Femur (tissue), 1 donor: ENCODE data around the gene GIMAP2.
"Not testable (repeated sequence)": the region's sequence is repeated elsewhere in the genome, so short reads cannot be mapped to it uniquely, and the experiment has no call there.

Experiments
- DNase-seq: peaks from one replicate; pipeline ENCODE4 v3.0.0-alpha.2; 2017

GIMAP2 gene

GRCh38 chr7:150678601-150679000 is 6.9 kb upstream of the GIMAP2 start:
- not testable (repeated sequence) for DNase-seq

DNA sequence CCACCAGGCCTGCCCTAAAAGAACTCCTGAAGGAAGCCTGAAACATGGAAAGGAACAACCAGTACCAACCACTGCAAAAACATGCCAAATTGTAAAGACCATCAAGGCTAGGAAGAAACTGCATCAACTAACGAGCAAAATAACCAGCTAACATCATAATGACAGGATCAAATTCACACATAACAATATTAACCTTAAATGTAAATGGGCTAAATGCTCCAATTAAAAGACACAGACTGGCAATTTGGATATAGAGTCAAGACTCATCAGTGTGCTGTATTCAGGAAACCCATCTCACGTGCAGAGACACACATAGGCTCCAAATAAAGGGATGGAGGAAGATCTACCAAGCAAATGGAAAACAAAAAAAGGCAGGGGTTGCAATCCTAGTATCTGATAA is 5.1 kb upstream of the GIMAP2 start:
- not testable (repeated sequence) for DNase-seq

DNA sequence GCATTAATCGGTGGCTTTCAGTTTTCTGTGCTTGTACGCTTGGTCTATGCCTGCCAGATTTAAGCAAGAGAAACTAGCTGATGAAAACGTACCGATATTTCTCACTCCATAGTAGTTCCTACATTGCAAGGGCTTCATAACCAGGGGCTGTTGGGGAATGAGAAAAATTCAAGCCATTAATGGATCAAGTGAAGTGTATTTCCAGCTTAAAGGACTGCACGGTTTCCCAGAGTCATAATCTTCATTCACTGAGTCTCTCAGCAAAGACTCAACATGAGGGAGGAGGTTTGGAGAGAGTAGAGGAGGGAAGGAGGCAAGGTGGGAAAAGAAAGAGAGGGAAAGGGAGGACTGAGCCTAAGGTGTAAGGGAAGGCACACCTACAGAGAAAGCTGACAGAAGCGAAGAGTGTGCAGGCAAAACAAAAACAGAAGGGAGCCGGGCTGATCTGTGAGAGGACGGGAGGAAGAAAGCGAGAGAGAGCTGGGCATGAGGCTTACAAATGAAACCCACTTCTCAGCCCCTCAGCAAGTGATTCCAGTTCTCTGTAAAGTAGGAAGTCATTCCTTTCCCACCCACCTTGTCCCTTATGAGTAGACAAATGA is 625 bp downstream of the GIMAP2 start:
- DNase-seq = no peak

- no peak for DNase-seq
Measured at GRCh38 chr7:150688630-150689029, 3.1 kb downstream of the GIMAP2 start.

- no peak for DNase-seq
Measured at GRCh38 chr7:150695654-150696053, 10.1 kb downstream of the GIMAP2 start.

- DNase-seq = no peak
Measured at GRCh38 chr7:150703209-150703608, 17.7 kb downstream of the GIMAP2 start.

GRCh38 chr7:150715293-150715692 is 29.8 kb downstream of the GIMAP2 start:
- no peak for DNase-seq

DNA sequence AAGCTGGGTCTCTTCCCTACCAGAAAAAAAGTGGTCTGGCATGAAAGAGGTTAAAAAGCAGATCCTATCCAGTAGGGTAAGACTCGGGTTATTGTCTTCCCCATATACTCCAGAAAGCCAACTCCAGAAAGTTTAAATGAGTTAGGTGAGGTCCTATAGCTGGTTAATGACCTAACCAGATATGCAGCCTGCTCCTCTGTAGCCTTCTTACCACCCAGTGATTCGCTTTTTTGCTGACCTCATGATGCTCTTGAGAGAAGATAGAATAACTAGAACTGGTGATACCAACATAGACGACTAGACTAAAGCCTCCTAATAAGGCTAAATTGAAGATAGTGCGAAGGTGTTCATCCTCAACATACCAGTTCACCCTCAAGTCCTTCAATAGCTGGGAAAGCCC is 30.2 kb downstream of the GIMAP2 start:
- no peak for DNase-seq

DNA sequence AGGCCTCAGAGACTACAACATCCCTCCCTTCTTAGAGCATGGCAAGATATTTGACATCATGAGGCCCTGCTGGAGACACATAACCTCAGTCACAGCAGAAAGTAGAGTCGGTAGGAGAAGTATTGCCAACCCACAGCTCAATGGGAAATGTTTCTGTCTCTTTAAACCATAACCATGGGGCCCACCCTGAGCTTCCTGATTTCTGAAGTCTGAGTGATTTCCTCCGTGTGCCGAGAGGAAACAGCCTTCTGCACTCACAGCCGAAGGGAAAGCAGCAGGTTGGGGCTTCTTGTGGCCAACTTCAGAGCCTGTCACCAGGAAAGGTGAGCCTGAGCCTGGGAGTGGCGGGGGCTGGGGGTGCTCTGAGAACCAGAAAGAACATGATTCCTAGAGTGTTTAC is 30.9 kb downstream of the GIMAP2 start, which contains the start of gene GIMAP1:
TSS of gene GIMAP1 (plus strand) at position 246 of the 400 bp plus-strand sequence. CDS start 2,435 bp downstream, outside the sequence.
- DNase-seq = peak; percentile 38

GRCh38 chr7:150716939-150717338 is 31.4 kb downstream of the GIMAP2 start:
- no peak for DNase-seq

- DNase-seq = no peak
Measured at GRCh38 chr7:150717814-150718420, 32.4 kb downstream of the GIMAP2 start.

DNA sequence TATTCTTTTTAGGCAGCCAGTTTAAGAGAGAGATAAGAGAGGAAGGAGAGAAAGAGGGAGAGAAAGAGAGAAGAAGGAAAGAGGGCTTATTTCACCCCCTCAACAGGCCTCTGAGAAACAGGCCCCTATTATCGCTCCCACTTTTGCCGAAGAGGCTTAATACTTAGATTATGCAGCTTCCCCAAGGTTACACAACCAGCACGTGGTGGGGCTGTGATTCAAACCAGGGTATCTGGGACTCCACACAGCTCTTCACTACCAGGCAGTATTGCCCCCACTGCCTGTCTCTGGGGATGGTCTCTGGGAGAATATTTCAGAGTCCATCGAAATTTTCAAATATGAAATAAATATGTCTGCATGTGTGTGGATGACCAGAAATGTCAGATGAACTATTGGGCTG is 33.9 kb downstream of the GIMAP2 start:
- DNase-seq = no peak

- no peak for DNase-seq
Measured at GRCh38 chr7:150719960-150720891, 34.7 kb downstream of the GIMAP2 start.

GRCh38 chr7:150721970-150722373 is 36.5 kb downstream of the GIMAP2 start:
- DNase-seq = no peak

DNA sequence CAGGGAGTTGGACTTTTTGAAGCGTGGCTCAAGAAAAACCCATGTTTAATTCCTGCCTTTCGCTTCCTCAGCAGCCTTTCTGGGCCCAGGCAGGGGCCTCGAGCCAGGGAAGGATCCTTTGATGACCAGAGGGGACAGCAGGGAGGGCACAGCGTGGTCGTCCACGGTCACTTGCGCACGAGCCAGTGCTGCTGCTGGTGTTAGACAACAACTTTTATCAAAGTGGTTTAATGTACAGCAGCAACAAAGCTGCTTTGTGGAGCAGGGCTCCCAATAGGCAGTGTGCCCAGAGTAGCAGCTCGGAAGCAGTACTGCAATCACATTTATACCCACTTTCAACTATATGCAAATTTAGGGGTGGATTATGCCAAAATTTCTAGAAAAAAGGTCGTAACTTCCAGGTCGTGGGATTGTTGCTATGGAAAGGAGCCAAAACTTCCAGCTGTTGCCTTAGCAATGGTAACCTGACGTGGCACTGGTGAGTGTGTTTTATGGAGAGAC is 37.0 kb downstream of the GIMAP2 start:
- DNase-seq = no peak

- no peak for DNase-seq
Measured at GRCh38 chr7:150723467-150723866, 38.0 kb downstream of the GIMAP2 start.

GRCh38 chr7:150727381-150727780 is 41.9 kb downstream of the GIMAP2 start:
- DNase-seq = no peak

GRCh38 chr7:150728011-150728410 is 42.5 kb downstream of the GIMAP2 start:
- no peak for DNase-seq

GRCh38 chr7:150728609-150729008 is 43.1 kb downstream of the GIMAP2 start:
- DNase-seq = no peak

DNA sequence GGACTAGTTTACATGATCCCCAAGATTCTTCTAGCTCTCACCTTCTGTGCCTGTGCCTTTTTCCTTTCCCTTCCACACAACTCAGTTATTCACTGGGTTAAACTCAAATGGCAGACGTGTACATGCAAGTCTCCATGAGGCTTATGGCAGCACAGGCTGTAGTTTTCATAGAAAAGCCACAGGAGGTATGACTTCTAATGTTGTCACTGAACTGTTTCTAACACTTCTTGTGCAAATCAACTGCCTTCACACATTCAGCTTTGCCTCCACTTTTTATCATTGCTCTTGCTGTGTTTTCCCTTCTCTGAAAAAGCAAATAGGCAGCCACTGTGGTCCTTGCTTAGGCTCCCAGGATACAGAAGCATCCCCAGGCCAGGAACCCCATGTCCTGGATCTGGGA is 46.4 kb downstream of the GIMAP2 start:
- DNase-seq = no peak

GRCh38 chr7:150732786-150733481 is 47.4 kb downstream of the GIMAP2 start:
- DNase-seq = no peak

DNA sequence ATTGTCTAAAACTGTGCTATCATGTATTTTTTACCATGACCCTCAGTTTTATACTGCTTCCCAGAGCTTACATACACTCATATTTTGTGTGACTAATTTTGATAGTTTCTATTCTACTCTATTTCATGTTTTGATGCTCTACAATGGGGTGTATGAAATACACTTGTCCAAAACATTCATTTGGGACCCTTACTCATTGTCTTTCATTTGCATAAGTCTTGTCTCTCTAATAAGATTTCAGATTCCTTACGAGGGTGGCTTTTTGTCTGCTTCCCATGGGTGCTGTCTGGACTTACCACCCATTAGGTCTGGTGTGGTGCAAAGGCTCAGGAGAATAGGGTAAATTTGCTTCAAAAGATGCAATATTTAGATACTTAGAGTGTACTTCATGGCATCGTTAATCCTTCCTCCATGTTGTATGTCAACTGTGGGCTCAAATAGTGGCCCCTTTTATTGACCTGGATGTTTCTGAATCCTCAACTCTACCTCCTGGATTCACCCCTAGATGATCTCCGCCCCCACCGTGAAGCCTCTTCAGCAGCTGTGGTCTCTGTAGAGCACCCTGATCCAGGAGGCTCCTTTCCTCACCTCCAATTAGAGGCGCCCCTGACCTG is 48.1 kb downstream of the GIMAP2 start:
- DNase-seq = no peak
